MV-4-11 (cell line): Measurements from ENCODE around the gene SIK2.

Experiments used
- DNase-seq: peaks from one replicate; lab custom pipeline; 2025; lab: John Stamatoyannopoulos, UW

SIK2 gene

DNA sequence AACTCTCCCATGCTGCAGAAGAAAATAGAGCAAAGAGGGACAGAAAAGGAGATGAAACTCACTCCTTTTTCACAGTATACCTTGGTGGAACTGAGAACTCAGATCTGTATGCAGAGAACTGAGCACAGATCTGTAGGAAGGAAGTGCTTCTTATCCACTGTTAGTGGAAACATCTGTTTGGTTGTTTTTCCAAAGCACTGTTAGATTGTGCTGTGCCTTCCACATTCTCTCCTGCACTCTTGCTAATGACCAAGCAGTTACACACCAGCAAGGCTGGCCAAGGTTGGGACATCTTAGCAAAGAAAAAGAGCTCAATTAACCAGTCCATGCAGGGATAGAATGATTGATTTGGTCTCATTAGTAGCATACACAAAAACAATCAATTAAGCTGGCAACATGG, 20.1 kb upstream of the SIK2 start:
- DNase-seq: no peak

DNA sequence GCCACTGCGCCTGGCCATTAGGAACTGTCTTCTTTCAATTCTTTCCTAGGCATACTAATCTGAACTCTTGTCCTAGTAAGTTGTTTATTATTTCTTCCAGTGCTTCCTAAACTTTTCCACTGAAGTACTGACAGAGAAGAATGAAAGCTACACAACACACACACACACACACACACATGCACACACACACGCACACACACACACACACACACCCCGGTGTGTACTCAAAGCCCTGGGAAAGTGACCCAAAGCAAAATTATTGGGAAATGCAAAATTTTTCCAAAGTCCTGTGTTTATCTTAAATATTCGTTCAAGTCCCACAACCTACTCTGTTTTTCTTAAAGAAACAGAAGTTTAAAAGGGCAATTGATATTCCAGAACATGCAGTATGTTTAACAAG, 19.4 kb upstream of the SIK2 start:
- DNase-seq: no peak

DNA sequence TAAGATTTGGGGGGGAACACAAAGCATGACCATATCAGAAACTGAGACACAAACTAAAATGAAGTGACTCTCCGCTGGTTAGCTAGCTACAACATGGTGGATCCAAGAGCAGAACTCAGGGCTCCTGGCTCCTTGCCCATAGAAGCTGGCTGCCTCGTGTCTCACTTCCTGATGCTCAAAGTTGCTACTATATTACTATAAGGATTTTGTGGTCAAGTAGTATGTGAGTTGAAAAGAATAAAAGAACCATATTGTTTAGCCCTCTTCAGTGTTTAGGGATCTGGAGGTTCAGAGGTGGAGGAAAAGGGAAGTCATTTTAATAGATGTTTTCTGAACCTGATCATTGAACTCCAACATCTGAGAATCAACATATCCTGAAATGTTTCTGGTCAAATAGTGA, 16.9 kb upstream of the SIK2 start:
- peak; percentile 85 for DNase-seq

DNA sequence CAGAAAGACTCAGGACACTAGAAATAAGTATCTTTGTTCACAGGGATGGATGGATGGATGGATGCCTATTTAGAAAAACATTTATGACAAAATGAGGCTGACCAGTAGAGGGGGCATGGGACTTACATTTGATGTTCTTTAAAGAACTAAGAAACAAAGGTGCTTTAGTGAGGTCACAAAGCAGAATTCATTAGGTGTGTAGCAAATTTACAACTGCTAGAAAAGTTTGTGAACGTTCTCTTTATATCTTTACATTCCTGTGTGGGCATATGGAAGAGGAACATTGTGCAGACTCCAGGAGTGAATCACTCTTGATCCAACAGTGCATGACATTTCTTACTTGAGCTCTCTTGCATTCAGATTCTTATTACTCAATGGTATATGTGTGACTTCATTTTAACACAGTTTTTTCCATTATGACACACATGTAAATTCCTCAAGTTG, 15.8 kb upstream of the SIK2 start:
- DNase-seq: peak; percentile 39

DNA sequence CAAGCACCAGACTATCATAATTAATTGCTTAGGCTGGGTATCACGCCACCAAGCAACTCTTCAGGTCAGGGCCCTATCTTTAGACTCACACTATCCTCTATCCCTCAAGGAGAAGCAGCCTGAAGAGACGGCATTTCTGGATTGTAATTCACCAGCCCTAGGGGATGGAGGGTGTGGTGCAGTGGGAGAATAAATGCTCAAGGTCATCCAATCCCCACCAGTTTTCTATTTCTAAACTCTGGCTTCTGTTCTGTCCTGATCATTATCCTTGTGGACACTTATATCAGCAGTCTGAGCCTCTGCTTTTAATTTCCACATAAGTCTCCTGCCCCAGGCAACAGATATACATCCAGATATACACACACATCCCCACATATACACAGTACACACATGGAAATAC, 13.1 kb upstream of the SIK2 start:
- no peak for DNase-seq

DNA sequence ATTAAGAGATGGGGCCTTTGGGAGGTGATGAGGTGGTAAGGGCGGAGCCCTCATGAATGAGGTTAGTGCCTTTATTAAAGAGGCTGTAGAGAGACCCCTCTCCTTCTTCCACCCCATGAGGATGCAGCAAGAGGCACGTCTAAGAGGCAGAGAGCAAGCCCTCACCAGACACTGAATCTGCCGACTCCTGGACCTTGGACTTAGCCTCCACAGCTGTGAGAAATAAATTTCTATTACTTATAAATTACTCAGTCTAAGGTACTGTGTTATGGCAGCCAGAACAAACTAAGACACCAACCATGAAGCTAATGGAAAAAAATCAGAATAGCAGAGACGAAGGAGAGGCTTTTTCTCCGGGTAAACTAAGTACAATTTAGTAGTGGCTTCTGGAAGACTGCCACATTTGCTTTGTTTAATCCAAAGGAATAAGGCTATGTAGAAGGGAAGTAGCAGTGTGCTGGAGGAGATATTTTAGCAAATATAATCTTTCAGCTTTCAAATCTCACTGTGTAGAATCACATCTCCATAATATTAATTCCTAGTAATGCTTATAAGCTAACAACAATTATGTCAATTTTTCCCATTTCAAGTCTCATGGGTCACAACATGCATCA, 12.3 kb upstream of the SIK2 start:
- DNase-seq: no peak

DNA sequence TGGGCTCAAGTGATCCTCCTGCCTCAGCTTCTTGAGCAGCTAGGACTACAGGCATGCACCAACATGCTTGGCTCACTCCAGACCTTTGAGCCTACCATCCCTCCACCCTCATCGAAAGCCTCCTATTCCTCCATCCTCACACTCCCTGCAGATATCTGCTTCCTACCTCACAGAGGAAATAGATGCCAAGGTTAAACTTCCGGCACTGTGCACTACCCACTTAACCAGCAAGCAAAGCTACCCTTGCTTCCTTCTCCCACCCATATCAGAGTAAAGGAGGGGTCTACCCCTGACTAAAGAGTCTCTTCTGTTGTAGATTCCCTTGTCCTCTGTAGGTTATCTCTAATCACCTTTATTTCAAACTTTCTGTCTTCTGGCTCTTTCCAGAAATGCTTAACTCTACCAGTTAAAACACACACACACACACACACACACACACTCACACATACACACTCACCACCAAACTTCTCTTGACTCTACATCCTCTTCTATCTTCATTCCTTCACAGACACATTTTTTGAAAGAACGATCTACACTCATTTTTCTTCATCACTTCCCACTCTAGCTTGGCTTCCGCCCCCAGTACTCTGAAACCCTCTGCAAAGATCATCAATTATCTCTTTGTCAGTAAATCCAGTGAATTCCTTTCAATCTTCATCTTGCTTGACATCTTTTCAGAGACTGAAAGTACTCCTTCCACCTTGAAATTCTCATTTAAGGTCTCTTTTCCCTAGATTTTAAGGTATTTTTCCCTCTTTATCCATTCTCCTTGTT, 10.9 kb upstream of the SIK2 start:
- DNase-seq: no peak

DNA sequence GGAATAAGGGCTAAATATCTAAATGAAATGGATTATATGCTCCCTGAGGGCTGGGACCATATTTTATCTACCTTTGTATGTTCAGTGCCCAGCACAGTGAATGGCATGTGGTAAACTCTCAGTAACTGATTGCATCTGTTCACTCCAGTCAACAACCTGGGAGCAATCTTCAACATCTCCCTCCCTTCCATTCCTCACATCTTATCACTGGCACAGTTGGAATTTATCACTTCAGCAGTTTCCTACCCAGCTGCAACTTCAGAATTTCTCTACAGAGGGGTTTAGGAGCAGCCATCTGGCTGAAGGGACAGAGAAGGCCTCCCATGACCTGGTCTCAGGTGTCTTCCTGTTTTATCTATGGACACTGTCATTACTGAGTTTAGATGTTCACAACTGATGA, 9.8 kb upstream of the SIK2 start:
- DNase-seq: no peak

DNA sequence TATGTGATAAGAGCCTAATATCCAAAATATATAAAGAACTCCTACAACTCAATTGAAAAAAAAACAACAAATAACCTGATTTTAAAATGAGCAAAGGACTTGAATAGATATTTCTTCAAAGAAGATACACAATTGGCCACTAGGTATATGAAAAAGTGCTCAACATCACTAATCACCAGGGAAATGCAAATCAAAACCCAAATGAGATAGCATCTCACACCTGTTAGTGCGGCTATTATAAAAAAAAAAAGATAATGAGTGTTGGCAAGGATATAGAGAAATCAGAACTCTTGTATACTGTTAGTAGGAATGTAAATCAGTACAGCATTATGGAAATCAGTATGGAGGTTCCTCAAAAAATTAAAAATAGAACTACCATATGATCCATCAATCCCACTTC, 5.9 kb upstream of the SIK2 start:
- no peak for DNase-seq

DNA sequence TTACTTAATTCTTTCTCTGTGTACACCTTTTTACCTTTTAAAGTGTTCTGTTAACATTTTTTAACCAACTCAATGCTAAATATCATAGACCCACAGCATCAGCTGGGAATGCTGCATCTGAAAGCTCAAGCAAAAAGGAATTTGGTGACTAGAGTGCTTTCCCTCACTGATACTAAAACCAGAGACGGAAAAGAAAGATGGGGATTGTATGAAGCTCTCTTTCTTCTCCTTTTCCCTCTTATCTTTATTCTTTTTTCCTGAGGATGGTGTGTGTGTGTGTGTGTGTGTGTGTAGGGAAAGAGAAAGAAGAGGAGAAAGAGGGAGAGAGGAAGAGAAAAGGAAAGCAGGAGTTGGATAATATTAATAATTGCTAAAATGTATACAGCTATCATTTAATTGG, 4.1 kb upstream of the SIK2 start:
- no peak for DNase-seq

DNA sequence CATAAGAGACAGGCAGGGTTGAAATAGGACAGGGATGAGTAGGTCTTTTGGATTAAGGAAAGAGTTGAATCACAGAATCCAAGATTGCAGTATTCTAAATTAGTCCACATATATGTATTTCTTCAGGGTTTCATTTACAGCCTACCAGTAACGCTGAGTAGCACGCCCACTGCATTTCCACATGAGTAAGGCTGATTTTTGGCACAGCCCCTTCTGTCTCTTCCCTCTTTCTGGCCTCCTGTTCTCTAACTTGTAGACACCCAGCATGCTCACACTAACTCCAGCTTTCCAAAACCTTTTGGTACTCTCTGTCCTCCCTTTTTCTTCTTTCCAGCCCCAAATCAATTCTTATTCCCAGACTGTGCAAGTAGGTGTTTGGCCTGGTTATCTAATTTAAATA, 3.7 kb upstream of the SIK2 start:
- DNase-seq: no peak

DNA sequence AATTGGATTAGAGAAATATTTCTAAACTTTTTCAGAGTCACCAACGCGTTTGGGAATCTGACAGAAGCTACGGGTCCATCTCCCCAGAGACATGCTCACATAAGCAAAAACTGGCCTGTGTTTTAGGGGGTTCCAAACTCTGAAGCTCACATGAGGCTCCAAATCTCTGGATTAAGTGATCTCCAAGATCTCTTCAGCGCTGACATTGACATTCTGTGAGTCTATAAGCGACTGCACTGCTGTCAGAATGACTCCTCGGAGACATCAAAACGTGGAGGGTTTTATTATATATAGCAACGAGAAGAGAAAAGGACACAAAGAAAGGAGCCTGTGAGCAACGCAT, 642 bp upstream of the SIK2 start:
- DNase-seq: no peak

DNA sequence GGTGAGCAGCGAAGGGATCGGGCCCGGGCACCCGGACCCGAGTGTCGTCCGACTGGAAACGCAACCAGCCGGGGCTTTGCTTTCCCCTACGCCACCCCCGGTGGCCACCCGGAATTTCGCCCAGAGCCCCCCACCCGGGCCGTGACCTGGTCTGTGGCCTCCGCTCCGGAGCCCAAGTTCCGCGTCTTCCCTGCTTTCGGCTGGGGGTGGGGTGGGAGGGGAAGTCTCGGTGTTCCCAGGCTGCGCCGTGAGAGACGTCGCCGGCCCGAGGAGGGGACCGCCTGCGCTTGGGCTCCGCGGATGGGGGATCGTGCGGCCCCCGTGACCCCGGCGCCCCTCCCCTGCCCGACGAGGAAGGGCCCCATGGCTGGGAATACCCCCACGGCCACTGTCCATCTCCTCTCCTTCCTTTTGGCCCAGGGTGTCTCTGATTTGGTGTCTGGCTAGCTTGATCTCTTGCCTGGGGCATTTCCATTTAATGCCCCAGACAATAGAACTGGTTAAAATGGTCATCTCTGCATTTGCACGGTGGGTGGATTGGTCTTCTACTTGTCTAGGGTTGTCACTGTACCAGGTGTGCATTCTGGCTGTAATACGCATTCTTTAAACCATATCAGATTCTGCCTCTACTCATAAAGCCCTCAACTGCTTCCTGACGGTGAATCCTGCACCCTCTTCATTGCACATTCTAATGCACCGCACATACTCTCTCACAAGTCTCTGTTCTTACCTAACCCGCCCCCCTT, 789 bp downstream of the SIK2 start:
- no peak for DNase-seq

DNA sequence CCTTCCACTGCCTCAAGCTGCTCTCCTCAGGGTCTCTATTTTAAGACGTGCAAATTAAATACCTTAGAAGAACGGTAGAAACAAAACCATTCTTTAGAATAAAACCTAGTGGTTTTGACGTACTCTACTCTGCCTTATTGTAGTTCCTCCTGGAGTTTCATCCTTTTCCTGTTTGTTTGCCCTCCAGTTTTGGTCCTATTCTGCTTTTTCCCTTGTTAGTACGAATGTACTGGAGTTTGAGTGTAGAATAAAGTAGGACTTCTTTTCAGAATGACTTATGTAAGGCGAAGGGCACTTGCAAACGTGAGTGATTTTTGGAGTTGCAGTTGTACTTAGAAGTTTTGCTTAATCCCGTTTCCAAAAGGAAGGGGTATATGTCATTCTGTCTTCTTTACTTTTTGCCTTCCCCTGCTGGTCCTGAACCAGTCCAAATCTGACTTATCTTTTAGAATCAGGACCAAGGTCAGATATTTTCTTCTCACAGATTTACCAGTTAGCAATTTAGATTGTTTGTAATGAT, 1.4 kb downstream of the SIK2 start:
- DNase-seq: no peak

DNA sequence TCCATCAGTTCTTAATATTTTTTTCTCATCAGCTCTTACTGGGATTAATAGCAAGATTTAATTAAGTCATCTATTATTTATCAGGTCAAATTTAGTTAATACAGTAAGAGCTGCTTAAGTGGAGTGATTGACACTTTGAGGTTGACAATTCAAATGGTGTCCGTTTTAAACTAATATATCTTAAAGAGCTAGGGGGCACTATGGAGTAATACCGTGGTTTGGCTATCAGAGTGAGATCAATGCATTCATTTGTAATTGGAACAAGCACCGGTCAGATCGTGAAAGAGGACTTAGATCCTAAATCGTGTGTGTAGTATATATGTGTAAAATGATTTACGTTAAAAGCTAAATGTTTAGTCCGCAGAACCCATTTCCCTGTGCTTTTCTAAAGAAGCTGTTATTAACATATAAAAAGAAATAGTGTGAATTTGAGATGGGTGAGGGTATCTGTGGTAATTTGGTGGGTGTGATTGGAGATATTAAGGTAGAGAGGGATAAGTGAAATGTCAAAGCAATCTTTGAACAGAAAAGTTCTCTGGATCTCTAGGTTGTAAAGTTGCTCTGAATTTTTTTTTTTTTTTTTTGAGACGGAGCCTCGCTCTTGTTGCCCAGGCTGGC, 2.3 kb downstream of the SIK2 start:
- peak; percentile 23 for DNase-seq

DNA sequence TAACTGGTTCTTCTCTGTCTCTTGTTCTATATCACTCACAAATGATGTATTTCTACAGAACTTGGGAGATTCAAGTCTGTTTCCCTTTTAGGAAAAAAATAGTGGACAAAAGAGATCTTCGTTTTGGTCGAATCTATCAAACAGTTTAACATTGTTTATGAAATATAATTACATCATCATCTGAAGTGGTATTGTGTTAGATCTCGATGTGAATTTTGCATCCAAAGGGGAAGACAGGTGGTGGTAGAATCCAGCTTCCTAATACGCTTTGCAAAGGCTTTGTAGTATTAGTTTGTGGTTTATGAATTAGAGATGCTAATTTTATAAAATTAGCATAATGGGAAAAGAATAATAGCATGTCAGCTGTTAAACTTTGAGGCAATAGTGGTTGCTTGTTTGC, 3.4 kb downstream of the SIK2 start:
- no peak for DNase-seq

DNA sequence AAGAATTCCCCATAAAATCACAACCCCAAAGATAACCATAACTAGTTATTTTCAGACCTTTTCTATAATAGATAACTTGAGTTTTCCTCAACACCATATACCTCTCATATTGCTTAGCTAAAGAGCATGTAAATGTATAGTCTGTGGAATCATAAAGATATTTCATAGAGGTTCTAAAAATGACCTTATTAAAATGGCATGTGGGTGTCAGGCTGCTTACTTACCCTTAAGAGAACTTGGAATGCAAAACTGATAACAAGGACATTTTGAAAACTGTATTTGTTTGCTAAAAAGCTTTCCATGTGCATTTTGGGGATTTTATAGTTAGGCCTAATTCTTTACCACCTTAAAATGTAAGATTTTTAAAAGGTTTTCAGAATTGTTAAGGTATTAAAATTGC, 4.7 kb downstream of the SIK2 start:
- no peak for DNase-seq

DNA sequence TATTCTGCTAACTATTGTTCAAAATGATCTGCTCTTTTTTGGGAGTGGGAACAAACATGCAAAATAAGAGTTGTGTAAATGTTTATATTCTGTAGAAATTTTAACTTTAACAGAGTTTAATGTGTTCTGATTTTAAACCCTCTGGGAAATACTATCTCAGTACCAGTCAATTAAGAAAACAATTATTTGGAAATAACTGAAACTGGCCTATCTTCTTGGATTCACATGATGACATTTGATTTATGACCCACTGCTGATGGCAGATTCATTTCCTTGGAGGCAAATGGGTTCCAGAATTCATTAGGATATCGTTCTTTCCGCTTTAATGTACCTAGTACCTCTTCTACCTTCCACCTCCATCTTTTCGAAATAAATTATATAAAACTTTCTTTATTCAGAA, 5.5 kb downstream of the SIK2 start:
- DNase-seq: no peak

DNA sequence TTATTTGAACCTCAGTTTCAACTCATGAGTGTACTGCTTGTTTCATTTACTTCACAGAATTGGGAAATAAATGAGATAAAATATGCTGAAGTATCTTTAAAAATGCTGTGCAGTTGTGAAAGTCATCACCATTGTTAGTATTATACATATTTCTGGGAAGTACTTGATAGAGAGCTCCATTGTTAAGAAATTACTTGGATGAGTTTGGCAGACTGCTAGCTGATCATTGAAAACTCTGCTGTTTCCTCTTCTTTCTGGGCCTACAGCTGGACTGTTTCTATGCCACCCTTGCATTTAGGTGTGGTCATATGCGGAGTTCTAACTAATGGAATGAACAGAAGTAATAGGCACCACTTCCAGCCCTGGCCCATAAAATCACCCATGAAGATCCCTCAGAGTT, 10.0 kb downstream of the SIK2 start:
- DNase-seq: no peak

DNA sequence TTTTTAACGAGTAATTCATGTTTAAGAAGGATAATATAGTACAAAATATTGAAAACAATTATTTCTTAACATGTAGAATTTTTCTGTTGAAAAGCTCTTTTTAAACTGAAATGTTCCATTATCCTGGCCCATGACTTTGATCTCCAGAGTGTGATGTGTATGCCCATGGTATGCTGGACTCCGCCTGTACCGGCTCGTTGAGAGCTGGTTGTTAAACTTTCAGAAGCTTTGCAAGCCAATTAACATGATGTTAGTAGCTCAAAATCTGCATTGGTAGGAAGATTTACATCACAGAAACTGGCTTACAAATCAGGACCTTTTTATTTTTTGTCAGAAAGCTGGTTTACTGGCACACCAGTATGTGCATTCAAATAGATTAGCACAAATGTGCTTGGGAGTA, 15.0 kb downstream of the SIK2 start:
- DNase-seq: no peak

DNA sequence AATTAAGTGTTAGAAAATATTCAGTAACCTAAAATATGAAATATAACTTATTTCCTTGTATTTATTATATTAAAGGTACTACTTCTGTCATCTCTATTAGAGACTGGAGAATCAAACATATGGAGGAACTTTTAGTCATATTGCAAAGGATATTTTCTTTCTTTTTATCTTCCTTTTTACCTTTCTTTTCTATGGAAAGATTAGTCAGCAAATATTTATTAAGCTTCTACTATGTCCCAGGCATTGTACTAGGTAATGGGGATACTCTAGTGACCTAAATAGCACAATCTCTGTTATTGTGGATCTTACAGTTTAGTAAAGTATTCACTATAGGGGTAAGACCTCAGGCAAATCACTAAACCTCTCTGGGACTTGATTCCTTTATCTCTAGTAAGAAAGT, 18.3 kb downstream of the SIK2 start:
- DNase-seq: no peak

DNA sequence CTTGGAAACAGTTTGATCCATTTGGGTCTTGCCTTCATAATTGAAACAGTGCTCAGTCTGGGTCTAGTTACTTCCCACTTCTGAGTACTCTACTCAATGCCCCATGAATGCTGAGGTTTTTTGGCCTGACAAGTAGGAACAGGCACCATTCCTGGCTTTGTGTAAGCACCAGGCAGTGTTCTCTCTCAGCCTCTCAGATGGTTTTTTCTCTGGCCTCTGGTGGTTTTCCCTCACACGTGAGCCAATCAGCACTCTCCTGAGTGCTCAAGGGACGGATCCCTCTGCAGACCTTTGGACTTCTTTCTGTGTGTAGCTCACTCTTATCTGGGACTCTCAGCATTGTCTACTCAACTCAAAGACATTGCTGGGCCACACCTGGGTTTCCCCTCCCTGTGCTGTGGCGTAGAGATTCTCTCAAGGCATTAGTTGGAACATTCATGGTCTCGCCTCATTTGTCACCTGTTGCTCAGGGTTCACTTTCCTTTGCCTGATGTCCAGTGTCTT, 21.3 kb downstream of the SIK2 start:
- no peak for DNase-seq

DNA sequence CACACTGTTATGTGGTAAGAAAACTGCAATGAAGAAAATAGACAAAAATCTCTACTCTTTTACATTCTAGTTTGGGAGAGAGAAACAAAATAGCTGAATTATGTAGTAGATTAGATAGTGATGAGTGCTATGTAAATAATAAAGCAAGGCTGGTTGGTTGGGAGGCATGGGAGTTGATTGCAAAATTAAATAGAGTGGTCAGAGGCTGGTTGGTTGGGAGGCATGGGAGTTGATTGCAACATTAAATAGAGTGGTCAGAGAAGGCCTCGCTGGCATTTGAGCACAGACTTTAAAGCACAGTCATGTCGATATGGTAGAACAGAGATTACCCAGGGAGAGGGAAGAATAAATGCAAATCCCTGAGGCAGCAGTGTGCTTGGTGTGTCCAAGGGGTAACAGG, 22.4 kb downstream of the SIK2 start:
- peak; percentile 32 for DNase-seq
